Activated naive CD4-positive, alpha-beta T cell treated with anti-CD3 and anti-CD28 coated beads, Interleukin-2, amount 50 U/mL, for 16 hours (primary cell): ENCODE data around the gene SLC23A2.
"Not testable (repeated sequence)": the region's sequence is repeated elsewhere in the genome, so short reads cannot be mapped to it uniquely, and the experiment has no call there.

Source experiments
- DNase-seq: peaks from one replicate; pipeline ENCODE4 v3.0.0-alpha.2; 2020

Gene SLC23A2

GRCh38 chr20:5001174-5002076, at the start of gene SLC23A2:
Gene SLC23A2 (minus strand): TSS chr20:5001510. CDS start chr20:4932562, 68,948 bp downstream.
- peak; percentile 69 for DNase-seq

- DNase-seq = no peak
Observed at GRCh38 chr20:5046656-5047339, 45.5 kb upstream of the SLC23A2 start.

- DNase-seq = no peak
Observed at GRCh38 chr20:5045906-5046305, 44.6 kb upstream of the SLC23A2 start.

- DNase-seq = no peak
Observed at GRCh38 chr20:5044075-5044620, 42.8 kb upstream of the SLC23A2 start.

- no peak for DNase-seq
Observed at GRCh38 chr20:5041433-5041832, 40.1 kb upstream of the SLC23A2 start.

- DNase-seq = no peak
Observed at GRCh38 chr20:5040345-5040744, 39.0 kb upstream of the SLC23A2 start.

GRCh38 chr20:5039889-5040288, 38.6 kb upstream of the SLC23A2 start:
- DNase-seq = no peak

- no peak for DNase-seq
Observed at GRCh38 chr20:5039255-5039657, 37.9 kb upstream of the SLC23A2 start.

- no peak for DNase-seq
Observed at GRCh38 chr20:5036828-5037227, 35.5 kb upstream of the SLC23A2 start.

- not testable (repeated sequence) for DNase-seq
Observed at GRCh38 chr20:5035518-5035917, 34.2 kb upstream of the SLC23A2 start.

GRCh38 chr20:5033566-5033965, 32.3 kb upstream of the SLC23A2 start:
- DNase-seq = no peak

- not testable (repeated sequence) for DNase-seq
Observed at GRCh38 chr20:5031701-5032100, 30.4 kb upstream of the SLC23A2 start.

GRCh38 chr20:5031206-5031557, 29.9 kb upstream of the SLC23A2 start:
- no peak for DNase-seq

- no peak for DNase-seq
Observed at GRCh38 chr20:5030348-5031205, 29.3 kb upstream of the SLC23A2 start.

- not testable (repeated sequence) for DNase-seq
Observed at GRCh38 chr20:5028258-5029059, 27.1 kb upstream of the SLC23A2 start.

GRCh38 chr20:5024982-5025381, 23.7 kb upstream of the SLC23A2 start:
- no peak for DNase-seq

- no peak for DNase-seq
Observed at GRCh38 chr20:5024103-5024502, 22.8 kb upstream of the SLC23A2 start.

GRCh38 chr20:5023171-5023570, 21.9 kb upstream of the SLC23A2 start:
- DNase-seq = not testable (repeated sequence)

- no peak for DNase-seq
Observed at GRCh38 chr20:5020760-5021159, 19.4 kb upstream of the SLC23A2 start.

- no peak for DNase-seq
Observed at GRCh38 chr20:5013682-5014447, 12.6 kb upstream of the SLC23A2 start.

GRCh38 chr20:5008759-5009158, 7.4 kb upstream of the SLC23A2 start:
- no peak for DNase-seq
